ENCODE data around the gene STKLD1.
A peak's percentile ranks its signal among the peaks of the same experiment; 100 is the strongest.

STKLD1 gene

DNA sequence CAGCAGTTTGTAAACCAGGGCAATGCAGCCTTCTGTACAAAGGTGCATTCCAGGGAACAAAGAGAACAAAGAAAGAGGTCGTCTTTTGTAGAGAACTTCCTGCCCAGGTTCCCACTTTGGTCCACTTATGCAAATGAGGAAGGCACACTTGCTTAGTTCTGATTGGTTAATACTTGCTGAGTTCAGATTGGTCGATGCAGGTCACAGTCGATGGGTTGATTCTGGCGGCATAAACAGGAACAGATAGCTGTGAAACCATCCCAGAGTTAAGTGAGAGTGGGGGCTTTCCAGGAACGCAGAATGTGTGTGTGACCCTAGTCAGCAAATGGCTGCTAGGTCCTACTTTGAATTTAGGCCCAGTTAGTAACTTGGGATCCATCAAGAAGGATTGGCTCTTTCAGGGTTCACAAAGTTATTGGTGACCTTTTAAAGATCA lies 44.2 kb downstream of the STKLD1 start:
- no peak for DNase-seq

DNA sequence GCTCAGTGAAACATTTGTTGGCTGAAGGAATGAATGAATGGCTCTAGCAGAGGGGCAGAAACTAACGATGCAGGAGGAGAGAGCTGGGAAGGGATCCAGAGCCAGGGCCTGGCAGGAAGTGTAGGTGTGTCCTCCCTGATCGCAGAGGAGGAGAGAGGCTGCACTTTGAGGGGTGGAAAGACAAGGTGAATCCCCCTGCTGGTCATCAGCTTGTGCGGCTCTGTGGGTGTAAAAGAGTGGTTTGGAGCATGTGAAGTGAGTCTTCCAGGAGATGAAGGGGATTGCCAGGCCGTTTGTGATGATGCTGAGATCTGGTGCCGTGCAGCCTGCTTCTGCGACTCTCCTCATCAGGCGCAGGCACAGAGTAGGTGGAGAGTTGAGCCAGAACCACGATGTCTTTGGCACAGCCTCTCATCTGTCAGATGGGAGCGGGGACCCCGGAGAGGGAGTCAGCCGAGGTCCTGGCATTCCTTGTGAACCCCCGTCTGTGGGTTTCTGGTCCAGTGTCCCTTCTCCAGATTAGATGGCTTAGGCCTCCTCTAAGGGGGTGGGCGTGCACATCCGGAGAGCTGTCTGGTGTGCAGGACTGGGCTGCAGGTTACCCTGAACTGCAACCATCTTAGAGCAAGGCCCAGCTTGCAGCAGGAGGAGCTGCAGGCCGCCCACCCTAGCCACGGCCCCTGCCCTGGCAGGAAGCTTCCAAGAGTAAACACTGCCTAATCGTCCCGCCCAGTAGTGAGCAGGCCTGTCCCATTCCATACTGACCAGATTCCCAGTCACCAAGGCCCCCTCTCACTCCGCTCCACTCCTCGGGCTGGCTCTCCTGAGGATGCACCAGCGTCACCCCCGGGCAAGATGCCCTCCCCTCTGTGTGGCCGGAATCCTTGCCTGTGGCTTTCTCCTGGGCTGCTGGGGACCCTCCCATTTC lies 45.7 kb downstream of the STKLD1 start, which contains the start of gene ADAMTS13:
TSS of gene ADAMTS13 (plus strand) at position 753 of the 928 bp plus-strand sequence. CDS start at position 830, 77 bp downstream.
- no peak for DNase-seq

DNA sequence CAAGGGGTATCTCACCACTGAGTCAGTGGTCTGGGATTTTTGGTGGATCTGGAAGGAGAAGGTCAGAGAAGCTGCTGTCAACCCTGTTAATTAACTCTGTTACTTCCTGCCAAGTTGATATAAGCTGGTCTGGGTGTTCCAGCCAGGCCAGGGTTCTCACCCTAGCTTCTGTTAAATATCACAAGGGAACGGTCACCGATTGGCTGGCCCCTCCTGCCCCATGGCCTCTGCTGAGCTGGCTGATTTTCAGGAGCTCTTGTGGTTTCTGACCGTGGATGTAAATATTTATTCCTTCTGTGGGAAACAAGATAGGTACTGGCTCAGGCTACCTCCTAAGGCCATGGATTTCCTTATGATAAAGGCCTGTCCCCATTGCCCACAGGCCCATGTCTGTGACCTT lies 47.0 kb downstream of the STKLD1 start:
- DNase-seq, result no peak

DNA sequence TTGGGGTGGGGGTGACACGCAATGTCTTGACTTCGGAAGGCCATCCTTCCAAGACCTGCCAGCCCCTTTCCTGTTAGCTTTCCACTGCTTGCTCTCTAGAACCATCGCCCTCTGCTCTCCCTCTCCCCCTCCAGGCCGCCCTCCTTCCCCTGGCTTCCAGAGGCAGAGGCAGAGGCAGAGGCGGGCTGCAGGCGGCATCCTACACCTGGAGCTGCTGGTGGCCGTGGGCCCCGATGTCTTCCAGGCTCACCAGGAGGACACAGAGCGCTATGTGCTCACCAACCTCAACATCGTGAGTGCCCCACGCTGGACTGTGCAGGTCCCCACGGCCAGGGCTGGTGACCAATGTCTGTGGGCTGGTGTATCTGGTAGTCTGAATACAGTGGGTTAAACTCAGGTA lies 48.0 kb downstream of the STKLD1 start:
- DNase-seq, result no peak

DNA sequence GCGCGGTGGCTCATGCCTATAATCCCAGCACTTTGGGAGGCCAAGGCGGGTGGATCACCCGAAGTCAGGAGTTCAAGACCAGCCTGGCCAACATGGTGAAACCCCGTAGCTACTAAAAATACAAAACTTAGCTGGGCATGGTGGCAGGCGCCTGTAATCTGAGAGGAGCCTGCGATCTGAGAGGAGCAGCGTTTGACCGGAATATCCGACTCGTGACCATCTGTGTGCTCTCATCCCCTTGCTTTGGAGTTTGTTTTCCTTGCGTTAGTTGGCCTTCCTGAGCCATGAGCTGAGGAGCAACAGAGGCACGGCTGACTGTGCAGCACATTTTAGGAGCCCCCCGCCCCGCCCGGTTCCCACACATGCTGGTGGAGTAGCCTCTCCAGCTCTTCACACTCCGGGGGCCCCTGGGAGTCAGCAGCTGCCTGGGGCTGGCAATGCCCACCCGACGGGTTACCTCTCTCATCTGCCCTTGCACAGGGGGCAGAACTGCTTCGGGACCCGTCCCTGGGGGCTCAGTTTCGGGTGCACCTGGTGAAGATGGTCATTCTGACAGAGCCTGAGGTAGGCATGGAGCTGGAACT lies 49.0 kb downstream of the STKLD1 start:
- DNase-seq, result no peak

DNA sequence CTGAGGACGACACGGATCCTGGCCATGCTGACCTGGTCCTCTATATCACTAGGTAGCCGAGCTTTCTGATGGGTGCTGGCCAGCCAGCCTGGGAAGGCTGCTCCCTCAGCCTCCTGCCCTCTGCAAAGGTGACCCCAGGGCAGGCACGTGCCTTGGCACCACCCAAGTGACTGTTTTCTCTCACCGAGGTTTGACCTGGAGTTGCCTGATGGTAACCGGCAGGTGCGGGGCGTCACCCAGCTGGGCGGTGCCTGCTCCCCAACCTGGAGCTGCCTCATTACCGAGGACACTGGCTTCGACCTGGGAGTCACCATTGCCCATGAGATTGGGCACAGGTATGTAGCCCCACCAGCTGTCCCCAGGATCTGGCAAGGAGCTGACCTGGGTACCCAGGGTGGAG lies 49.8 kb downstream of the STKLD1 start:
- DNase-seq, result no peak

DNA sequence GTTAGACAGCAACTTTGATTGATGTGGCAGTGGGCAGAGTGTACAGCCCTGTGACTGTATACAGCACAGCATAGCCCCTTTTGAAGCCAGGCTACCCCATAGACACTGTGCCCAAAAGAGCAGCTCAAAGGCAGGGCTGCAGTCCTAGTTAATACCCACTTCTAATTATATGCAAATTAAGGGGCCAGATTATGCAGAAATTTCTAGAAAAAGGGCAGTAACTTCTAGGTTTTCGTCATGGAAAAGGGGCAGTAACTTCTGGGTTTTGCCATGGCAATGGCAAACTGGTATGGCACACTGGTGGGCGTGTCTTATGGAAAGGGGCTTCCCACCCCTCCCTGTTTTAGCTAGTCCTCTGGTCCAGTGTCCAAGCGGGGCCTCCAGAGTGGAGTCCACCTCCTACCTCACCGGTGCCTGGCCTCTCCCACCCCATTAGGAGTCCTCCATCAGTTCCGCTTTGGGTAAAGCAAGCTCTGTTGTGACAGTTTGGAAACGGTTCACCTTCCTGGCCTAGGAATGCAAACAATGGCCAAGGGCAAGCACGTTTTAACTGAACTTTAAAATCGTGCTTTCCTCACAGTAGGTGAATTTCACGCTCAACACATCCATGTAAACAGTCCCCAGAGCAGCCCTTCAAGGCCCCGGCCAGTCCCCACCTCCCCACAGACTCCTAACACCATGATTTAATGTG lies 51.6 kb downstream of the STKLD1 start:
- DNase-seq, result no peak

DNA sequence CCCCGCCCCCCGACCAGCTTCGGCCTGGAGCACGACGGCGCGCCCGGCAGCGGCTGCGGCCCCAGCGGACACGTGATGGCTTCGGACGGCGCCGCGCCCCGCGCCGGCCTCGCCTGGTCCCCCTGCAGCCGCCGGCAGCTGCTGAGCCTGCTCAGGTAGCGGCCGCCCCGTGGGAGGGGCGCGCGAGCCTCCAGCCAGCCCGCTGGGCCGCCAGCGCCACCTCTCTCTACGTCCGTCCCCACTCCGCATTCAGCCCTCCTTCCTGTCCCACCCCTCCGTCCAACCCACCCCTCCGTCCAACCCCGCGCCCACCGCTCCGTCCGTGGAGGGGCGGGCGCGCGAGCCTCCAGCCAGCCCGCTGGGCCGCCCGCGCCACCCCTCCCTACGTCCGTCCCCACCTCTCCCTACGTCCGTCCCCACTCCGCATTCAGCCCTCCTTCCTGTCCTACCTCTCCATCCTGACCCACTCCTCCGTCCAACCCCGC lies 52.5 kb downstream of the STKLD1 start:
- no peak for DNase-seq

DNA sequence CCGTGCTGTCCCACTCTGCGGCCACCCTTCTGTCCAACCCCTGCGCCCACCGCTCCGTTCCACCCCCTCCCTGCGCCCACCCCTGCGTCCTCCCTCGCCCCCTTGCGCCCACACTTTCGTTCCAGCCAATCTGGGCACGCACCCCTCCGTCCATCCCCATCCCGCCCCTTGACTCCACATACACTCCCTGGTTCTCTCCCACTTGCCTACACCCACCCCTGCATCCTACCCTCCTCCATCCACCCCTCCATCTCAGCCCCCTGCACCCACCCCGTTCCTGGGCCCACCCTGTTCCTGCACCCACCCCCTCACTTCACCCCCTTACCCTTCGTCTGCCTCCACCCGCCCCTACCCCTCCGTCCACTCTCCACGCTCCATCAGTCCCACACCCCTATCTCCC lies 53.0 kb downstream of the STKLD1 start:
- DNase-seq, result no peak

DNA sequence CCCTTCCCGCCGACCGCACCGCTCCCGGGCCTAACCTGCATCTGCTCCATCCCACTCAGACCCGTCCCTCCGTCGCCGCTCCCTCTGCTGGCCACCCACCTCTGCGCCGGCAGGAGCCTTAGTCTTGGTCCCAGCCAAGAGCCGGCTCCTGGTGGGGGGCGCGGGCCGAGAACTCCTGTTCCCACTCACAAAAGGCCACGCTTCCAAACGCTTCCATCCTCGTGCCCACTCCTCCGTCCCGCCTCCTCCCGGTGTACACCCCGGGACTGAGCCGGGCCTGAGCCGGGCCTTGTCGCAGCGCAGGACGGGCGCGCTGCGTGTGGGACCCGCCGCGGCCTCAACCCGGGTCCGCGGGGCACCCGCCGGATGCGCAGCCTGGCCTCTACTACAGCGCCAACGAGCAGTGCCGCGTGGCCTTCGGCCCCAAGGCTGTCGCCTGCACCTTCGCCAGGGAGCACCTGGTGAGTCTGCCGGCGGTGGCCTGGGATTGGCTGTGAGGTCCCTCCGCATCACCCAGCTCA lies 53.5 kb downstream of the STKLD1 start:
- DNase-seq, result peak in 1 of 2 experiments; percentile 13

DNA sequence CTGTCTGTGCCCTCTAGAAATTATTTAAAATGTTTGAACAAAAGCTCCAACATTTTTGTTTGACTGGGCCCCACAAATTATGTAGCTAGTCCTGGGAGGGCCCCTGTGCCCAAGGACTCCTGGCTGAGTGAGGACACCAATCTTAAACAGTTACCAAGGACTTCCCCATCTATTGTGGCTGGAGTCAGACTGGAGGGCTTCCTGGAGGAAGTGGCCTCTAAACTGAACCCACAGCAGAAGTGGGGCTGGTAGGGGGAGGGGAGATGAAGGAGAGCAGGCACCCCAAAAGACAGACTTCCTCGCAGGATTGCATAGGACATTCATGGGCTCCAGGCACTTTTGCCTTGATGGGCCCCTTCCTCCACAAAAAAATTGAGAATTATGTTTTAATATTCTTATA lies 54.1 kb downstream of the STKLD1 start:
- DNase-seq, result no peak

DNA sequence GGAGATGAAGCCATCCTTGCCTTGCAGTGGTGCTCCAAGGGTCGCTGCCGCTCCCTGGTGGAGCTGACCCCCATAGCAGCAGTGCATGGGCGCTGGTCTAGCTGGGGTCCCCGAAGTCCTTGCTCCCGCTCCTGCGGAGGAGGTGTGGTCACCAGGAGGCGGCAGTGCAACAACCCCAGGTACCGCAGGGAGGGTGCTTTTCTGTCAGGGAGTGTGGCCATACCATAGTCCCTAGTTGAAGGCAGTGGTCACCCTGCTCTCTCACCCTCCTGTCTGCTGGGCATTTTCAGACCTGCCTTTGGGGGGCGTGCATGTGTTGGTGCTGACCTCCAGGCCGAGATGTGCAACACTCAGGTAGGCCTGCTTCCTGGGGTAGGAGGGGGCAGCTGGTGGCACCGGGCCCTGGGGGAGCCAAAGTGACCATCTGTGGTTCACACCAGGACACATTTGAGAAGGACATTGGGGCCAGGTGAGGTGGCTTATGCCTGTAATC lies 57.2 kb downstream of the STKLD1 start:
- DNase-seq, result no peak

DNA sequence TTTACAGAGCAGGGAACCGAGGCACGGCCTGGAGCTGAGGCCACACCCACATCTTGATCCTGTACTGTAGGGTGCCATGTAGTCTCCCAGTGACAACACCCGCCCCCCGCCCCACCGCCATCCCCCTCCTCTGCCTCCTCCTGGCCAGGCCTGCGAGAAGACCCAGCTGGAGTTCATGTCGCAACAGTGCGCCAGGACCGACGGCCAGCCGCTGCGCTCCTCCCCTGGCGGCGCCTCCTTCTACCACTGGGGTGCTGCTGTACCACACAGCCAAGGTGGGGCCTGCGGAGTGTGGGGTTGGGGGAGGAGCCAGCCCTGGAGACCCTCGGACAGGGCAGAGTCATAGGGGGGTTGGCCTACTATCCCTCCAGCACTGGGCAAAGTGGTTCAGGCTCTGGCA lies 60.5 kb downstream of the STKLD1 start:
- no peak for DNase-seq

DNA sequence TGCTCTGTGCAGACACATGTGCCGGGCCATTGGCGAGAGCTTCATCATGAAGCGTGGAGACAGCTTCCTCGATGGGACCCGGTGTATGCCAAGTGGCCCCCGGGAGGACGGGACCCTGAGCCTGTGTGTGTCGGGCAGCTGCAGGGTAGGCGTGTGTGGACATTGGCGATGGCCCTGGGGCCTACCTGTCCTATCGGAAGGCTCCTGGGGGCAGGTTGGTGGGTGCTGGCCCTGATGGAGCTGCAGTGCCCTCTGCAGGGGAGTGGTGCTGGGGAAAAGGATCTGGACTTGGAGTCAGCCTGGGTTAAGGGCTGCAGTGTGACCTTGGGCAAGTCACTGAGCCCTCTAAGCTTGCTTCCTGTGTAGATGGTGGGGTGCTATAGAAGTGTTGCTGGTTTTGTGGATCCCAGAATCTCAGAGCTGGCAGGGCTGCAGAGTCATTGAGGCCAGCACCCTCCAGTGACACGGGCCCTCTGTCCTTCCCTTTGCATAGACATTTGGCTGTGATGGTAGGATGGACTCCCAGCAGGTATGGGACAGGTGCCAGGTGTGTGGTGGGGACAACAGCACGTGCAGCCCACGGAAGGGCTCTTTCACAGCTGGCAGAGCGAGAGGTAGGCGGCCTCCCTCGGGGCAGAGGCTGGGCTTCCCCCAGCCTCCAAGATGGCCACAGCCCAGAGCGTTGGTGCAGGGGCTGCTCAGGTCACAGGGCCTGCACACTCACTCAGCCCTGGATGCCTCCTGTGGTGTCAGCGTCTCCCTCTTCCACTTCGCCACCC lies 61.8 kb downstream of the STKLD1 start:
- DNase-seq, result no peak

DNA sequence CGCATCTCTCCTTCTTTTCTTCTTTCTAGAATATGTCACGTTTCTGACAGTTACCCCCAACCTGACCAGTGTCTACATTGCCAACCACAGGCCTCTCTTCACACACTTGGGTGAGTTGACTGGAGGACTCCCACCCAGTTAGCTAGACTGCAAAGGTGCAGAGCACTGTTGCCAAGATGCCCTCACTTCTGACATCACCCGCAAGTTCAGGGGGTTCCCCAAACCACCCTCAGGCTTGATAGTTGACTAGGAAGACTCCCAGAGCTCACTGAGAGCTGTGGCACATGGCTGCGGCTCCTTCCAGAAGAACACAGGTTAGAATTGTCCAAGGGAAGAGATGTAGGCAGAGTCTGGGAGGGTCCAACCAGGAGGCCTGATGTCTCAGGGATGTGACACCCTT lies 63.2 kb downstream of the STKLD1 start:
- DNase-seq, result no peak

DNA sequence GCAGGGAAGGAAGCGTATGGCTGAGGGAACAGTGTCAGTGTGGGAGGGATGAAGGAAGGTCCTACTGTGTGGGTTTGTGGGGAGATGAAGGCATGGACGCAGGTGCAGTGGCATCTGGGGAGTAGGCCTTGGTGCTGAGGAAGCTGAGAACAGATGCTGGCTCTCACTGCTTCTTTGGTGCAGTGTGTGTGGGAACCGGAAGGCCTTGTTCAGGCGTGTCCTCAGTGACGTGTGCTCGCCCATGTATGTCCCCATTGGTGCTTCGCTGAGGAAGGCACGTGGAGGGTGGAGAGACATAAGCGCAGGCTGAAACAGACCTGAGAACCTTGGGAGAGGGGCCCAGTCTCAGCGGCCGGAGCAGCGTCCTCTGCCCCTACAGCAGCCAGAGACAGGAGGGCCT lies 64.7 kb downstream of the STKLD1 start:
- DNase-seq, result no peak

DNA sequence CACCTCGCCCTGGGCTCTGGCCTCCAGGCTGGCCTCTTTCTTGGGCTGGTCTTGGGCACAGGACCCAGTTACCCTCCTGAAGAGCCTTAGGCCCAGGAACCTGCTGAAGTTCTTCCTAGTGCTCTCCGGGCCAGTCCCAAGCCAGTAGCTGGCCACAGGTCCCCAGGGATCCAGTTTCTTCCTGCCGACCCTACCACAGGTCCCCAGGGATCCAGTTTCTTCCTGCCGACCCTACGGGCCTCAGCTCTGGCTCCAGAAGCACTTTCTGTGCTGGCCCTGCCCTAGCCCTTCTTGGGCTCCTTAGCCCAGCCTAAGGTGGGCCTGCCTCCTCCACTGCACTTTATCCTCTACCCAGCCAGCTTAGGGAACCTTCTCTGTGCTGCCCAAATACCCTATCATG lies 65.4 kb downstream of the STKLD1 start:
- no peak for DNase-seq

DNA sequence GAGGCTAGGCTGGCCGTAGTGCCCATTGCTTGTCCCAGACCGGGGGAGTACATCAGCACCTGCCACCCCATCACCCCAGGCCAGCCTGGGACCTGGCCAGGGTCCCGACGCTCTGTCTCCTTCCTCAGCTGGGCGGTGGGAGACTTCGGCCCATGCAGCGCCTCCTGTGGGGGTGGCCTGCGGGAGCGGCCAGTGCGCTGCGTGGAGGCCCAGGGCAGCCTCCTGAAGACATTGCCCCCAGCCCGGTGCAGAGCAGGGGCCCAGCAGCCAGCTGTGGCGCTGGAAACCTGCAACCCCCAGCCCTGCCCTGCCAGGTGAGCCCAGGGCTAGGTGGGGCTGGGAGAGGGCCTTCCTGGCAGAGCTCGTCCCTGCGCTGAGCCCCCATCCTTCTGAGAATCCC lies 67.1 kb downstream of the STKLD1 start:
- no peak for DNase-seq

DNA sequence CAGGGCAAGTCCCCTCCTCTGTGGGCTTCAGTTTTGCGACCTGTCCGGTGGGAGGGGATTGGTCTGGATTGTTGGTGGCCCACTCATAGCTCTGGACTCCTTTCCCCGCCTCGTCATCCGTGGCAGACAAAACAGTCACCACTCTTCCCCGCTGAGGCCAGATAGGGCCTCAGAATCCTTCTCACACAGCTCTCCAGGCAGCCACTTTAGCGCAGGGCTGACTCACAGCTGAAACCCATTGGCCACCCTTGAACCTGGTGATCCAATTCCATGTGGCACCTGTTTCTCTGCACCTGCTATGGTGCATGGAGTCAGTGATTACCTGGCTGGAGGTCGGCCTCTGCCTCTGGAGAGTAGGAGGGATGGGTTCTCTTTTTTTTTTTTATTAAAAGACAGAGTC lies 67.8 kb downstream of the STKLD1 start:
- no peak for DNase-seq

DNA sequence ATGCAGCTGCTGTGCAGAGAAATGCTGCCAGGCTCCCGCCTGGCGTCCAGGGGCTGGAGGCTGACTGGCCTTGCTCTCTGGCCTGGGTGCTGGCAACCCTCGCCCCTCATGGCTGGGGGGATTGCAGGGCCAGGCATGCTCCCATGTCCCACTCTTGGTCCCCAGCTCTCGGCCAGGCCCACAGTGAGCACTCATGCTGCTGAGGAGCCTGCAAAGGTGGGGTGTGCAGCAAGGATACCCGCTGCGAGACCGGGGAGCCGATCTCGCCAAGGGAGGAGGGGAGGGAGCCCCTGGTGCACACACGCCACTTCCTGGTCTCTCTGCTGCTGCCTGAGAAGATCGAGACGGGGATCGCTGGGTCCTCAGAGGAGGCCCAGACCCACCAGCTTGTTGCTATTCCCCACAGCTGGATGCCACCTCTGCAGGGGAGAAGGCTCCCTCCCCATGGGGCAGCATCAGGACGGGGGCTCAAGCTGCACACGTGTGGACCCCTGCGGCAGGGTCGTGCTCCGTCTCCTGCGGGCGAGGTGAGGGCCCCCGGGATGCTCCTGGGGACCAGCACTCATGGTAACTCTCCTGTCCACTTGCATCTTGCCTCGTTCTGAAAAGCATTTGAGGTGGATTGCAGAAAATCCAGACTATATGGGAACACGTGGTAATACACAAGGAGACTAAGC lies 69.3 kb downstream of the STKLD1 start:
- no peak for DNase-seq

DNA sequence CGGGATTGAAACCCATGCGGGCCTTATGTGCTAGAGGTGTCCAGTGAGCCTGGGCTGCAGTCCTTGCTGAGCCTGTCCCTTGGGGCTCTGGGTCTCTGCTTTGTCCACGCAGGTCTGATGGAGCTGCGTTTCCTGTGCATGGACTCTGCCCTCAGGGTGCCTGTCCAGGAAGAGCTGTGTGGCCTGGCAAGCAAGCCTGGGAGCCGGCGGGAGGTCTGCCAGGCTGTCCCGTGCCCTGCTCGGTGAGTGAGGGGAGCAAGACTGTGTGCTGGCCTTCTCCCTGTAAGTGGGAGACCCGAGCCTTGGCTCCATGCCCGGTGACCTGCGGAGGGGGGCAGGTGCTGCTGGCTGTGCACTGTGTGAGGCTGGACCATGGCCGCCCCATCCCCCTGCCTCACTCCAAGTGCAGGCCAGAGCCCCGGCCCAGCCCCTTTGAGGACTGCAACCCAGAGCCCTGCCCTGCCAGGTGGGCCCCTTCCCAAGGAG lies 72.4 kb downstream of the STKLD1 start:
- no peak for DNase-seq

DNA sequence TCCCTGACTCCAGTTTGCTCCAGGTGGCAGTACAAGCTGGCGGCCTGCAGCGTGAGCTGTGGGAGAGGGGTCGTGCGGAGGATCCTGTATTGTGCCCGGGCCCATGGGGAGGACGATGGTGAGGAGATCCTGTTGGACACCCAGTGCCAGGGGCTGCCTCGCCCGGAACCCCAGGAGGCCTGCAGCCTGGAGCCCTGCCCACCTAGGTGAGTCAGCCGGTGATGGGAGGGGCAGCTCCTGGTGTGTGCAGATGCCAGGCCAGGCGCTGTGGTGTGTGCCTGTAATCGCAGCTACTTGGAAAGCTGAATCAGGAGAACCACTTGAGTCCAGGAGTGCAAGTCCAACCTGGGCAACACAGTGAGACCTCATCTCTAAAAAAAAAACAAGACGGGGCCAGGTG lies 73.6 kb downstream of the STKLD1 start:
- no peak for DNase-seq

All from activated CD4-positive, alpha-beta T cell treated with anti-CD3 and anti-CD28 coated beads, Interleukin-2, amount 50 U/mL, for 4 hours (primary cell).